OCI-LY1 (cell line): ENCODE data around the gene ITGA2.

ENCODE experiments used
- H2AFZ ChIP-seq: fragments of 200-600 bp; sonication (generic), shearing (Covaris generic); 2 replicates; pipeline ENCODE4 v1.6.0; 2014; ENCODE audit warnings: antibody characterized with exemption, mild to moderate bottlenecking, low read length
- H3F3A ChIP-seq: fragments of 200-600 bp; sonication (generic), shearing (Covaris generic); 2 replicates; pipeline ENCODE4 v1.6.0; 2014; ENCODE audit warnings: mild to moderate bottlenecking, antibody characterized with exemption, low read length, moderate library complexity; ENCODE audit not compliant: insufficient read depth
- H3K27ac ChIP-seq: fragments of 200-600 bp; sonication (generic); 2 replicates; pipeline ENCODE4 v1.5.1; 2014; ENCODE audit warnings: low read length, mixed run types, mild to moderate bottlenecking, low read depth; ENCODE audit not compliant: poor library complexity, severe bottlenecking
- H3K27me3 ChIP-seq: fragments of 200-600 bp; sonication (generic); 2 replicates; pipeline ENCODE4 v1.6.0; 2014; ENCODE audit warnings: antibody characterized with exemption, mild to moderate bottlenecking, low read length, moderate library complexity; ENCODE audit not compliant: insufficient read depth
- H3K36me3 ChIP-seq: fragments of 200-600 bp; sonication (generic); 2 replicates; pipeline ENCODE4 v1.6.1; 2014; ENCODE audit warnings: mild to moderate bottlenecking, antibody characterized with exemption, low read length, moderate library complexity, mixed read lengths; ENCODE audit not compliant: insufficient read depth
- H3K4me1 ChIP-seq: fragments of 200-600 bp; sonication (generic); 2 replicates; pipeline ENCODE4 v1.5.1; 2014; ENCODE audit warnings: mild to moderate bottlenecking, low read length, moderate library complexity; ENCODE audit not compliant: insufficient read depth, severe bottlenecking
- H3K4me2 ChIP-seq: fragments of 200-600 bp; sonication (generic), shearing (Covaris generic); 2 replicates; pipeline ENCODE4 v1.6.1; 2014; ENCODE audit warnings: low read length
- H3K4me3 ChIP-seq: fragments of 200-600 bp; sonication (generic); 2 replicates; pipeline ENCODE4 v1.5.1; 2014; ENCODE audit warnings: low read length, low read depth, mild to moderate bottlenecking, mixed read lengths; ENCODE audit not compliant: poor library complexity, severe bottlenecking
- H3K79me2 ChIP-seq: fragments of 200-600 bp; shearing (Covaris generic); 2 replicates; pipeline ENCODE4 v1.6.1; 2016; ENCODE audit warnings: mixed run types, low read length, mixed read lengths; ENCODE audit not compliant: insufficient read depth
- H3K9ac ChIP-seq: fragments of 200-600 bp; sonication (generic), shearing (Covaris generic); 2 replicates; pipeline ENCODE4 v1.6.1; 2014; ENCODE audit warnings: mild to moderate bottlenecking, low read length, mixed read lengths
- H3K9me2 ChIP-seq: fragments of 200-600 bp; sonication (generic), shearing (Covaris generic); 2 replicates; pipeline ENCODE4 v1.6.1; 2014; ENCODE audit warnings: low read depth, mild to moderate bottlenecking, low read length, mixed read lengths
- H3K9me3 ChIP-seq: fragments of 200-600 bp; shearing (Covaris generic); 2 replicates; pipeline ENCODE4 v1.6.1; 2014; ENCODE audit warnings: low read length, mixed read lengths
- H4K20me1 ChIP-seq: fragments of 200-600 bp; sonication (generic), shearing (Covaris generic); 2 replicates; pipeline ENCODE4 v1.6.0; 2016; ENCODE audit warnings: mild to moderate bottlenecking, low read length; ENCODE audit not compliant: insufficient read depth
- CTCF ChIP-seq: fragments of 200-600 bp; sonication (generic), shearing (Covaris generic); IDR thresholded peaks from 2 replicates; pipeline ENCODE4 v1.5.1; 2017; ENCODE audit warnings: mild to moderate bottlenecking, antibody characterized with exemption, low read length, moderate library complexity, mixed read lengths
- EZH2 ChIP-seq: fragments of 200-600 bp; sonication (generic), shearing (Covaris generic); IDR thresholded peaks from 2 replicates; pipeline ENCODE4 v1.8.0; 2017; ENCODE audit warnings: borderline replicate concordance, mixed run types, mild to moderate bottlenecking, antibody characterized with exemption, low read length, moderate library complexity, mixed read lengths

The ITGA2 gene

GRCh38 chr5:53084546-53085255 lies 95.5 kb downstream of the ITGA2 start:
- no peaks in the 10 kb centered on the region for H3K27me3 ChIP-seq
- no peak overlapping the region for H3K9ac ChIP-seq
- H3K9me3 ChIP-seq = no peaks in the 10 kb centered on the region
- no peaks in the 10 kb centered on the region for H3K79me2 ChIP-seq
- no peaks in the 10 kb centered on the region for H3K9me2 ChIP-seq
- no peak overlapping the region for H2AFZ ChIP-seq
- no peaks in the 10 kb centered on the region for H3K36me3 ChIP-seq
- TF ChIP-seq CTCF = no peak
- no peak for TF ChIP-seq EZH2
- no peak overlapping the region for H3K4me2 ChIP-seq
- H4K20me1 ChIP-seq = no peaks in the 10 kb centered on the region
- H3K4me3 ChIP-seq = no peak overlapping the region
- no peak overlapping the region for H3K27ac ChIP-seq
- no peaks in the 10 kb centered on the region for H3K4me1 ChIP-seq
- H3F3A ChIP-seq = no peaks in the 10 kb centered on the region

- Histone ChIP-seq H3K4me3 (no peak overlapping the region), H3F3A (no peaks in the 10 kb centered on the region), H3K79me2 (no peaks in the 10 kb centered on the region), H3K9me2 (no peaks in the 10 kb centered on the region), H3K9me3 (no peaks in the 10 kb centered on the region), H3K4me1 (no peaks in the 10 kb centered on the region), H3K4me2 (no peak overlapping the region), H3K36me3 (no peaks in the 10 kb centered on the region), H3K27me3 (no peaks in the 10 kb centered on the region), H3K9ac (no peak overlapping the region), H2AFZ (no peak overlapping the region), H3K27ac (no peak overlapping the region), H4K20me1 (no peaks in the 10 kb centered on the region)
- TF ChIP-seq CTCF (no peak), EZH2 (no peak)
Observed at GRCh38 chr5:53087171-53087570, 98.0 kb downstream of the ITGA2 start.

GRCh38 chr5:53087621-53088121 lies 98.5 kb downstream of the ITGA2 start:
- no peaks in the 10 kb centered on the region for H3K36me3 ChIP-seq

More at GRCh38 chr5:53087621-53088121, 98.5 kb downstream of the ITGA2 start:
- Histone ChIP-seq H4K20me1 (no peaks in the 10 kb centered on the region), H2AFZ (no peak overlapping the region), H3K9me2 (no peaks in the 10 kb centered on the region), H3K79me2 (no peaks in the 10 kb centered on the region), H3K9me3 (no peaks in the 10 kb centered on the region), H3K4me3 (no peak overlapping the region), H3K27me3 (no peaks in the 10 kb centered on the region), H3K27ac (no peak overlapping the region), H3K4me2 (no peak overlapping the region), H3F3A (no peaks in the 10 kb centered on the region), H3K9ac (no peak overlapping the region), H3K4me1 (no peaks in the 10 kb centered on the region)
- no peak for TF ChIP-seq CTCF
- no peak for TF ChIP-seq EZH2
